ENCODE data around the gene GALR1. TPM values are rescaled to one million over a fixed set of nuclear protein-coding genes. Genes with fewer than 3 reads are reported as not detected.
A peak's percentile ranks its signal among the peaks of the same experiment; 100 is the strongest.
"Not testable (repeated sequence)": the region's sequence is repeated elsewhere in the genome, so short reads cannot be mapped to it uniquely, and the experiment has no call there.

The GALR1 gene, protein sequence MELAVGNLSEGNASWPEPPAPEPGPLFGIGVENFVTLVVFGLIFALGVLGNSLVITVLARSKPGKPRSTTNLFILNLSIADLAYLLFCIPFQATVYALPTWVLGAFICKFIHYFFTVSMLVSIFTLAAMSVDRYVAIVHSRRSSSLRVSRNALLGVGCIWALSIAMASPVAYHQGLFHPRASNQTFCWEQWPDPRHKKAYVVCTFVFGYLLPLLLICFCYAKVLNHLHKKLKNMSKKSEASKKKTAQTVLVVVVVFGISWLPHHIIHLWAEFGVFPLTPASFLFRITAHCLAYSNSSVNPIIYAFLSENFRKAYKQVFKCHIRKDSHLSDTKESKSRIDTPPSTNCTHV
- total RNA-seq = not detected in 2 replicates

DNA sequence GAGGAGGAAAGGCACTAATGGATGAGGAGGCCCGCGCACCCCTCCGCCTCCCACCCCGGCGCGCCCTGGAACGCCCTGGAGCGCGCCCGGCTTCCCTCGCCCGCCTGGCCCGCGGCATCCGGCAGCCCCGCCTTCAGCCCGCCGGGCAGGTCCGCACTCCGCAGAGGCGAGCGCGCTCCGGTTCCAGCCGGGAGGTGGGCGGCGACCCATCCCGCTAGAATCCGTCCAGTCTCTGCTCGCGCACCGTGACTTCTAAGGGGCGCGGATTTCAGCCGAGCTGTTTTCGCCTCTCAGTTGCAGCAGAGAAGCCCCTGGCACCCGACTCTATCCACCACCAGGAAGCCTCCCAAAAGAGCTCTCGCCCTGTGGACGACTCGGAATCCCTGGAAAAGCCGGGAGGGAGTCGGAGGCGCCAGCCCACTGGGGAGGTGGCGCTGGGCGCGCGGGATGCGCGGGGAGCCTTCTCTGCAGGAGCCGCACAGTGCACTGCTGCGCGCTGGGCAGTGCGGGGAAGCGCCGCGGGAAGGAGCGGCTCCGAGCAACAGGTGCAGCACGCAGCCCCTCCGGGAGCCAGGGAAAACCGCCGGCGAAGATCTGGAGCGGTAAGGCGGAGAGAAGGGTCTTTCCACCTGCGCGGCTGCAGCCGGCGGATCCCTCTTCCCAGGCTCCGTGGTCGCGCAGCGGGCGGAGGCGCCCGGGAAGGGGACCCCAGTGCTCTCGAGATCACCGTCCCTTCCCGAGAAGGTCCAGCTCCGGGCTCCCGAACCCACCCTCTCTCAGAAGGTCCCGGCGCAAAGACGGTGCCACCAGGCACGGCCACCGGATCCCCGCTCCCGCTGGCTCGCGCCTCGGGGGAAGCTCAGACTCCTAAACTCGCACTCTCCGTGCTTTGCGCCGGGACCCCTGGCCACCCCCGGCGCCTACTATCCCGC is at the start of gene GALR1:
TSS of gene GALR1 (plus strand) at position 280 of the 932 bp plus-strand sequence. CDS start 701 bp downstream, outside the sequence.
- peak; percentile 9 for DNase-seq

DNA sequence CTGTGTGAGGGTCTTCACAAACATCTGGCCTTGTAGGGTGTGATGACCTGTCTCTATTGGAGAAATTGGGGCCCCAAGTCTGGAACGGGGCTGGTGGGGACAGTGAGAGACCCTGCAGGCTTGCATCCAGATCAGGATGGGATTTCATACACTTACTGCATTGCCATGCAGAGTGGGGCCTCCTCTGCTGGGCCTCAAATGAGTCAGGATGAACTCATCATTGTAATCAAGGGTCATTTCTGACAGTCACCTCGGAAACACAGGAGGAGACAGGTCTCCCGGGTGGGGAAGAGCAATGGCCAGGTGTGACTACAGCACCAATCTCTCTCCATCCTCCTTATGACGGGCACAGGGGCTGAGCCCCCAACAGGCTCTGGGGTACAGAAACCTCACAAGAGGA is 48.1 kb upstream of the GALR1 start:
- no peak for DNase-seq

DNA sequence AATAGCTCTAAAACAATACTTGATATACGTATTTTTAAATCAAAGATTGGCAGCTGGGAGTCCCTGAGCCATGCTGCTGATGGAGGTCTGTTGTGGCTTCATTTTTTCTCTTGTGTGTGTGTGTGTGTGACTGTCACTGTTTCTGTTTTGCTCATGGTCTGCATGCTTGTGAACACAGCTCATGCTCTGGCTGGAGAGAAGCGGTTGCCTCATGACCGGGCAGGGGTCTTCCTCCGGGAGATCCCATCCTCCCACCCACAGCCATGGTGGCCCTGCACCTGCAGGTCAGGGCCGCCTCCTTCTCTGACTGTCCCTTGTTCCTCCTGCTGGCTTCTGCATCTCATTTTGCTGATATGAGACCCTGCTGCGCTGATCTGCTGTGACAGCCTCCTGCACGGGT is 47.3 kb upstream of the GALR1 start:
- DNase-seq = no peak

DNA sequence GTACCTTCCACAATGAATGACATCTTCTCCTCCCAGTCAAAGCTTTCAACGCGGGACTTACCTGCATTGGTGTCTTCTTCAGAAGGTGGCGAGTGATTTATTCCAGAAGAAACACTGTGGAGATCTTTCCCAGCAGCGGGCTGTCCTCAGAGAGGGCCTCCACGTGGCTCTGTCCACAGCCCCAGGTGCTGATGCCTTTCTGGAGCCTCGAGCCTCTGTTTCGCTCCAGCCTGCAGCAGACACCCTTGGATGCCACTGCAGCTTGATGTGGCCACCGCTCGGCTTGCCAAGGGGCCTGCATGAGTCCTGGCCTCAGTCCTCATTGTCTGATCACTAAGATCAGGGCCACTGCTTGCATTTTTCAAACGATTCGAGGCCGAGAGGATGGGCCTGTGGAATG is 46.6 kb upstream of the GALR1 start:
- DNase-seq = peak; percentile 25

DNA sequence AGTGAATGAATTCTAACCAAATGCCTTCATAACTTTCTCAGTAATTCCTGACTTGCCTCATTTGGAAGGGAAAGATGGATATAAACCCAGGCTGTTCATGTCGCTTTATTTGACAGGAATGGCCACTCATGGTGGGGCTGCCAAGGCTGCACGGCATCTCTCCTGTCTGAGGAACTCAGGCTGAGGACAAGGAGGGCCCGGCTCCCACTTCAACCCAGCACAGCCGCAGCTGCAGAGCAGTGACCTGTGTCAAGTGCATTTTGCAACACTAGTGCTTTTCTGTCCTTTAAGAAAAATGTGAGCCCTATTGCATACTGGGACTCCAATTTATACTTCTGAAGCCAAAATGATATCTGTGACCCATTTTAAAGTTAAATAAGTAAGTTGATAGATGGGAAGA is 45.8 kb upstream of the GALR1 start:
- DNase-seq = no peak

DNA sequence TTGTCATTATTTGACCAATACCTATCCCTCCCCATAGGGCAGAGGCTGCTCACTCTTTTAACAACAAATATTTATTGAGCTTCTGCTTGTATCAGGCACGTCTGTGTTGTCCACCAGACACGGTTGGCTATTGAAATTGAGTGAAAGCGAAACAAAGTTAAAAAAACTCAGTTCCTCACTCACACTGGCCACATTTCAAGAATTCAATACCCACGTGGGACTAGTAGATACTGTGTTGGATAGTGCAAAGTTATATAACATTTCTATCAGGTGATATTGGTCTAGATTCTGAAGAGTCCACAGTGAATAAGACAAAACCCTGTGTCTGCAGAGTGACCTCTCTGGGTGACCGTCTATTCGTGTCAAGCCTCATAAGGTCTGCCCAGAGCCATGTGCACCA is 43.9 kb upstream of the GALR1 start:
- no peak for DNase-seq

DNA sequence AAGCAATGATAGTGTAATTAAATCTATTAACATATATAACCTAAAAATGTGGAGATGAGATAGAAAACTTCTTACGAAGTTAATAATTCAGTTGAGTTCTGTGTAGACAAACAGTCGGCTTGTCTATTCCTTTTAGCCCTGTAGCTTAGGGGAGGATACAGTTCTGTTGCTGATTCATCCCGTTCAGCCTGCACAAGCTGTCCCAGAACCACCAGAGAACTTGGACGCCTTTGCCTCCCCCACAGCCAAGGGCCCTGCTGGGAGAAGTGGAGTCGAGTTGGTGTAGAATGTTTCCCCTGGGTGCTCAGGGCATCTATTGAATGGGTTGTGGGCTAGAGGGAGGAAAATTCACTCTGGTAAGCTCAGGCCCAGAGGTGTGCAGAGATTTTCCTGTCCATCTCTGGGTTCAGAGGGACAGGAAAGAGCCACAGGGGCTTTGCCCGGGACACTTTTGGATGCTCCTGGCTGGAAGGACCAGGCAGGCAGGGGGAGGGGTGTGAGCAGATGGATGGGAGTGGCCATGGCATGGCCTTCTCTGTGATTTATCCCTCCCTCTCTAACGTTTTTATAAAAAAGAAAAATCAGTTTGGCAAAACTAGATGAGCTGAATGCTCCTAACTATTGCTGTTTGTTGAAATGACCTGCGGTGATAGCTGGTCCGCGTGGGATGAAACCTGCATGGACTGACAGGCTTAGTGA is 42.8 kb upstream of the GALR1 start:
- DNase-seq = no peak

DNA sequence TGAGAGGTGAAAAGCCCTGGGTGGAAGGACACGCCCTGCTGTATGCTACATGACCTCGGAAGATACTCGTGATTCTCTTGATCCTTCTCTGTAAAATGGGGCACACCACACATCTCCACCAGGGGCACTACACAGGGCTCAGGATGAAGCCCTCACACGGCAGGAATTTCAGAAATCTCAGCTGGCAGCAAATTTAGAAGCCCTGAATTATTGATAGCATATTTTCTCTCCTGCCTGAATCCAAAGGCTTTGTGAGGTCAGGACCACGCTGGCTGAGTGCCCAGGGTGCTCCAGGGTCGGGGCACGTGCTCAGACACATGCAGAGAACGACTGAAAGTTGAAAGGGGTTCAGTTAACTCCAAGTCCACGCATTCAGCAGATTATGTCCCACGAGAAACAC is 42.1 kb upstream of the GALR1 start:
- peak; percentile 84 for DNase-seq

DNA sequence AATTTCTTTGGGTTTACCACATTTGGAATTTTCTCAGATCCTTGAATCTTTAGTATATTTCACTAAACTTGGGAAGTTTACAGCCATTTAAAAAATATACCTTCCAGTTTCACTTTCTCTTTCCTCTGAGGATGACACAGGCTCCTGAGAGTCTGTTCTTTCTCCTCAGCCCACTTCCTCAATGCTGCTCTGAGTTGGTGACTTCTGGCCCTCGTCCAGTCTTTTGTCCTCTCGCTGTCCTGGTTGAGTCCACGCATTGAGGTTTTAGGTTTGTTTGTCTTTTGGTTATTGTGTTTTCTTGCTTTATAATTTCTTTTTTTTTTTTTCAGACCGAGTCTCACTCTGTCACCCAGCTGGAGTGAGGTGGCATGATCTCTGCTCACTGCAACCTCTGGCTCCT is 40.7 kb upstream of the GALR1 start:
- DNase-seq = peak; percentile 79

DNA sequence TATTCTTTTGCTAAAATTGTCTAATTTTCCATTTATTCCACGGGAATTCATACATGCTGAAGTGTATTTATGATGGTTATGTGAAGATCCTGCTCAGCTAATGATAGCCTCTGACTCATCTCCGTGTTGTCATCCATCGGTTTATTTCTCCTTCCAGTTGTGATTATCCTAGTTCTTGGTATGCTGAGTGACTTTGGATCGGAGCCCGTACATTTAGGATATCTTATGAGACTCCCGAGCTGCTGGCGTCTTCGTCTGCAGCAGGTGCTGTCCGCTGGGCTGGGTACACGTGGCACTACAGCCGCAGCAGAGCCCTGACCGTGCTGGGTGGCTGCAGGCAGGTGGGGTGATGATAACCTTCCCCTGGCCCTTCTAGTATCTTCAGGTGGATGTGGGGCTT is 40.1 kb upstream of the GALR1 start:
- DNase-seq = no peak

DNA sequence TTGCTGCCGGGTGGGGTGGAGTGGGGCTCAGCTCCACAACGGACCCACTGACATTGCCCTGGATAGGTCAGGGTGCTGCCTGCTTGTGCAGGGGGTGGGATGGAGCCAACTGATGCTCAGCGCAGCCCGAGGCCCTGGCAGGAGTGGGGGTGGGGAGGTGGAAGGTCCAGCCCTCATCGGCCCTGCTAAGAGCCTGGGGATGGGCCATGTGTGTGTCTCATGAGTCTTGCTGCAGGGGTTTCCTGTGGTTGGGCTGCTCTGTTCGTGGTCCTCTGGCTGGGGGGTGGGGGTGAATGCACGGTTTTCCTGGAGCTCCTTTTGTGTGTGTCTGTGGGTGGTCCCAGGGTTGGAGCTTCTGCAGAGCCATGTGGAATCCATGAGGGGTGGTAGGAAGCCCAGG is 39.4 kb upstream of the GALR1 start:
- no peak for DNase-seq

DNA sequence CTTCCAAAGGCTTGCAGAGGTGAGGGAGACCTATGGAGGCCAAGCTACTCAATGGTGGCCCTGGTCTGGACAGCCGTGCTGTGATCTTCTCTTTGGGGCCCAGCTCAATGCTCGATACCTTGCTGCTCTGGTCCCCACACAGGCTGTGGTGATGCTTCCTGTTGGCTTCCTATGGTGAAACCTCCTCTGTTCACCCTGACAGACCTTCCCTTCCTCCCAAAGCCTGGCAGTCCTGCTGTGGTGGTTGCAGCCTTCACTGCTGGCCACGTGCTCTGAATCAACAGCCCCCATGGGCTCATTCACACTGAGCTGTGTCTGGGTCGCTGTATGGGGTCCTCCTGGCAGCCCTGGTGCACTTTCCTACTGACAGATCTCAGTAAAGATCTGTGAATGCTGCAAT is 31.0 kb upstream of the GALR1 start:
- DNase-seq = no peak

DNA sequence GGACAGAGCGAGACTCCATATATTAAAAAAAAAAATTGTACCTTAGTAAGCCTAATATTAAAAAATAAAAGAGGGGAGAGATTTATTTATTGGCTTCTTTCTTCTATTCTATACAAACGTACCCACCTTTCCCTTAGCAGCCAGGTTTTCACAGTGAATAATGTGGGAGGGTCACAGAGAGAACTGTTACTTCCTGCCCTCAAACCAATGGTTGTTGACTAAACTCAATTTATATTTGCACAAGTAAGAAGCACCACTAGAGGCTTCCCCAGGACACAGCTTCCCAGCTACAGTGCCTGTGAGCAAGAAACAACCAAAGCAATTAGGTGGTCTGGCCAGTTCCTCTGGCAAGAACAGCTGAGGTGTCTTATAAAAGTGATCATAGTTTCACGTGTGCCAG is 28.9 kb upstream of the GALR1 start:
- DNase-seq = no peak

DNA sequence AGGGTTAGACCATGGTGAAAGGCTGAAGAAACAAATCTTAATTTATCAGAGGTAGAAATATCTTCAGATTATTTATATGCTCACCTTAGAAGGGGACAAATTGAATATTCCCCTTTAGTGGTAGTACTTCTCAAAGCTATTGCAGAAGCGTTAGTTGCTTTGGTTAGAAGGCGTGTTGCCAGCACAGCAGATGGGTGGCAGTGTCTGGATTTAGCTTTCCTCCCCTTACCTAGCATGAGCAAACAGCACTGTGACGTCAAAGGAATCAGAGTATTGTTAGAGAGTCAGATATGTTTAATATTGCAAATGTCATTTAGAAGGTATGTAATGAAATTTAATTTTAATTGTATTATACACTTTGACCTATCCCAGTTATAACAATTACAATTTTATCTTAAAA is 27.2 kb upstream of the GALR1 start:
- DNase-seq = no peak

DNA sequence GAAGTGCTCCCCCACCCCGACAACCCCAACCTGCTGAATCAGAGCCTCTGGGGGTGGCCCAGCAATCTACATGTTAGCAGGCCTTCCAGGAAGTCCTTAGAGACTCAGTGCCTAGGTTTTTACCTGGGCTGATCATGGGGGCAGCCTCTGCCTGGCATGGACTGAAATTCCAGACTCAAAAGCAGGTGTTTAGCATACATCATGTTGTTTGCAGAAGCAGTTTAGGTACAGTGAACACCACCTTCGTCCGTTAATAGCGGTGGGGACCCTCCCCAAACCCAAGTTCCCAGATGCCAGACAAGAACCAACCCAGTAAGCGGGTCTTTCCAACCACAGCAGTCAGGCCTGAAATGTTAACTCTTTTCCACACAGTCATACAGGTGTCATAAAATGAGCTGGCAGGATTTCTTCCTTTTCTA is 26.4 kb upstream of the GALR1 start:
- DNase-seq = no peak

DNA sequence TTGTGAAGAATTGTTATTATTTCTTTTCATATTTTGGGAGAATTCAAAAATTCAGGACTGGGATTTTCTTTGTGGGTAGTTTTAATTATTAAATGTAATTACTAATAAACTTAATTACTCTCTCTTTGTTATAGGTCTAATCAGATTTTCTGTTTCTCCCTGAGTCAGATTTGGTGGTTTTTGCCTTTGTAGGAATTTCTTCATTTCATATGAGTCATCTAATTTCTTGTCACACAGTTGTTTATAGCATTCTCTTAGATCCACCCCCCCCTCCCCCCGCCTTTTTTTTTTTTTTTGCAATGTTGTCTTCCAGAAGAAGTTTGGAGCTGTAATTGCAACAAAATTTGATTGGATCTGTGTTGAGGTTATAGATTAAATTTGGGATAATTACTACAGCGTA is 26.0 kb upstream of the GALR1 start:
- DNase-seq = no peak

DNA sequence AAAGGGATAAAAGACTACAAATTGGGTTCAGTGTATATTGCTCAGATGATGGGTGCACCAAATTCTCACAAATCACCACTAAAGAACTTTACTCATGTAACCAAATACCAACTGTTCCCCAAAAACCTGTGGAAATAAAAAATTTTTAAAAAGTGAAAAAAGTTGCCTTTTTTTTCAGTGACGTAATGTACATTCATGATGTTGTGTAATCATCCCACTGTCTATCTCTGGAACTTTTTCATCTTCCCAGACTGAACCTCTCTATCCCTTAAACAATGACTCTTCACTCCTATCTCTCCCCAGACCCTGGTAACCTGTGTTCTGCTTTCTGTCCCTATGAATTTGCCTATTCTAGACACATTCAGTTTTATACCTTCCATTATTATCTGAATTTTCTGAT is 19.0 kb upstream of the GALR1 start:
- DNase-seq = no peak

DNA sequence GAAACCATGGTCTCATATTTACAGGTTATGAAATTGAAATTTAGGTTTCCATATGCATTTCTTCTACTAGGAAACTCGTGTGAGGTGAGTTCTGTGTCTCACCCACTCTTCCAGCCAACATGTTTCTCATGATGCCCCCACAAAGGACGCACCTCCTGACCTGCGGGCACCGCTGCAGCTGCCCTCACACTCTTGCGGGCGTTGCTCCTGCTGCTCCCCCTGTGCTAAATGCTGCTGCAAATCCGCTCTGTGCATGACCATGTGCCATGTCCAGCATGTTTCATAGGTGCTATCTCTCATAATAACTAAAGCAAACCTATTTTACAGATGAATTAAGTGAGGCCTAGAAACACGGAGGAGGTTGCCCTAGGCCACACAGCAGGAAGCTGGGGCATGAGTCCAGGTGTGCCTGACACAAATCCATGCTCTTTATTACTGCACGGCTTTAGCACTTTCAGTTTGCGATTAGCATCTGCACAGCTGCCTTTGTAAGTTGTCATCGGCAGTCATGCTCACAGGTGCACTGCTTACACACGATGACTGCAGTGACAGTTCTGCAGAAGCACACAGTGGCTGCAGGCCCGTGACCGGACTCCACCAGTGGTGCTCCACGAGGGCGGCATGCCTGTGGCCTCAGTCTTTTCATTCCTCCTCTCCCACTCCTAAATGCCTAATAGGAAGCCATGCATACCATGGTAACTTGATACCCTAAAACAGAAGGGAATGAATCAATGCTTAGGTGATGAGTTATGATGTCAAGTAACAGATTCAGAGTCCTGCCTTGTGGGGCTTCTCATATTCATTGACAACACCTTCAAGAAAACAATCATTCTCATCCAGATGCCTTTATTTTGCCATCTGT is 14.9 kb upstream of the GALR1 start:
- no peak for DNase-seq

DNA sequence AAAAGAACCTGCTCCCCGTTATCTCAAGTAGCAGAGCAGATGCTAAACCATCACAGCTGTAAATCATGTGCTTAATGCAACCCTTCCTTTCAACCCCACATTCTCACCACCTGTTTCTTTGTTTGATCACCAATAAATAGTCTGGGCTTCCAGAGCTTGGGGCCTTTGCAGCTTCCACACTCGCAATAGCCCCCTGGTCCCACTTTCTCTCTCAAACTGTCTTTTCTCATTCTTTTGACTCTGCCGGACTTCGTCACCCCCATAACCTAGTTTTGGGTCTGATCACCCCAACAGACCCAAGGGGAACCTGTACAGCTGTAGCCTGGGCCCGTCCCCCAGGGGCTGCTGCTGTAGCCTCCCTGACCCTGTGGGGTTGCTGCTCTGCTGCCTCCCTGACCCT is 10.4 kb upstream of the GALR1 start:
- DNase-seq = not testable (repeated sequence)

DNA sequence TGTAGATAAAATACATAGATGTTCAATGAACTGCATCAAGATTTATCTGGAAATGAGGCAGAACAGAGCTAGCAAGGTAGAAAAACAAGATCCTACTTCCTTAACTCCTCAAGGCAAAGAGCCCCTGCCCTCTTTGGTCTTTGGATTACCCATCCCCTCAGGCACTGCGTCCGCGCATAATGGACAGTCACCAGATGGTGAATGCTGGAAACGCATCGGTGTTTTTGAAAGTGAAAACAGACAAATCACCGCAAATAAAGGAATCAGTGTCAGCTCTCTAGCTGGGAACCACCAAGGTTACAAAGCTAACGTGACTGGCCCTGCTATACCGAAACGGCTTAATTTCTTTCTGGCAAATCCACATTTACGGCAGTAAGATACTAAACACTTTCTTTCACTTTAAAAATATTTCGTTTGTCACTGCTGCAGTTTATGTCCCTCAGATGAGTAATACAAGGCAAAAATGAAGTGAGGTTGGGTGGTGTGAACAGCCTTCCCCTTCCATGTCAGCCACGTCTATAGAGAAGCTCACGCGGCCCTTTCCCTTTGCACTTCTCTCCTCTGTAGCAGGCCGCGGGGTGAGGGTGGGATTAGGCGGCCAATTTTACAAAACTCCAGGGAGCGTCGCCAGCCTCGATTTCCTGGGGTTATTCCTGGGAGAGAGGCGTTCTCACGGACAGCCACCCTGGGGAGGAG is 627 bp upstream of the GALR1 start:
- DNase-seq = no peak

DNA sequence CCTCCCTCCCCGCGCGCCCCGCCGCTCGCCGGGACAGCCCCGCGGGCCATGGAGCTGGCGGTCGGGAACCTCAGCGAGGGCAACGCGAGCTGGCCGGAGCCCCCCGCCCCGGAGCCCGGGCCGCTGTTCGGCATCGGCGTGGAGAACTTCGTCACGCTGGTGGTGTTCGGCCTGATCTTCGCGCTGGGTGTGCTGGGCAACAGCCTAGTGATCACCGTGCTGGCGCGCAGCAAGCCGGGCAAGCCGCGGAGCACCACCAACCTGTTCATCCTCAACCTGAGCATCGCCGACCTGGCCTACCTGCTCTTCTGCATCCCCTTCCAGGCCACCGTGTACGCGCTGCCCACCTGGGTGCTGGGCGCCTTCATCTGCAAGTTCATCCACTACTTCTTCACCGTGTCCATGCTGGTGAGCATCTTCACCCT is 865 bp downstream of the GALR1 start:
- DNase-seq = peak; percentile 4

Data from dermis blood vessel endothelial cell (primary cell).